Right atrium auricular region (tissue), 2 donors: ENCODE measurements around the gene TOMM22. TPM values are rescaled to one million over a fixed set of nuclear protein-coding genes. Genes with fewer than 3 reads are reported as not detected.

Experiments used
- DNase-seq: peaks from one replicate; pipeline ENCODE4 v3.0.0-alpha.2; 2019; ENCODE audit warnings: low spot score
- H3K27ac ChIP-seq, 2 donors: fragments of 200-600 bp; sonication (generic); 1 replicate in 1 of 2; 2 replicates in 1 of 2; pipeline ENCODE4 v1.5.1; 2016 to 2019
- H3K27me3 ChIP-seq, 2 donors: fragments of 200-600 bp; sonication (generic); one replicate each; pipeline versions ENCODE4 v1.5.1 to v1.6.0; 2017 to 2019
- H3K36me3 ChIP-seq: fragments of 200-600 bp; sonication (generic); one replicate; pipeline ENCODE4 v1.5.1; 2016
- H3K4me1 ChIP-seq, 2 donors: fragments of 200-600 bp; sonication (generic); one replicate each; pipeline versions ENCODE4 v1.5.1 to v1.6.0; 2017 to 2019
- H3K4me3 ChIP-seq, 2 donors: fragments of 200-600 bp; sonication (generic); 1 replicate in 1 of 2; 2 replicates in 1 of 2; pipeline ENCODE4 v1.5.1; 2017 to 2019; ENCODE audit warnings: mild to moderate bottlenecking in 1 of 2, moderate library complexity in 1 of 2
- H3K9me3 ChIP-seq, 2 donors: fragments of 200-600 bp; sonication (generic); one replicate each; pipeline ENCODE4 v1.5.1; 2019
- total RNA-seq, 2 donors: library from RNA; depleted of rRNA; stranded (reverse); fragments of >200 nt; gene quantifications; one replicate each; pipeline ENCODE4 v1.1.0, GENCODE V29; 2016
- TF ChIP-seq, protein P1 (sequence below), 2 donors: fragments of 200-600 bp; sonication (generic); IDR thresholded peaks; one replicate each; pipeline ENCODE4 v1.5.1; 2019; ENCODE audit warnings: antibody characterized with exemption in 2 of 2

Gene TOMM22
- total RNA-seq, 2 donors from 2014 or later = 36.9 to 42.5 TPM

DNA sequence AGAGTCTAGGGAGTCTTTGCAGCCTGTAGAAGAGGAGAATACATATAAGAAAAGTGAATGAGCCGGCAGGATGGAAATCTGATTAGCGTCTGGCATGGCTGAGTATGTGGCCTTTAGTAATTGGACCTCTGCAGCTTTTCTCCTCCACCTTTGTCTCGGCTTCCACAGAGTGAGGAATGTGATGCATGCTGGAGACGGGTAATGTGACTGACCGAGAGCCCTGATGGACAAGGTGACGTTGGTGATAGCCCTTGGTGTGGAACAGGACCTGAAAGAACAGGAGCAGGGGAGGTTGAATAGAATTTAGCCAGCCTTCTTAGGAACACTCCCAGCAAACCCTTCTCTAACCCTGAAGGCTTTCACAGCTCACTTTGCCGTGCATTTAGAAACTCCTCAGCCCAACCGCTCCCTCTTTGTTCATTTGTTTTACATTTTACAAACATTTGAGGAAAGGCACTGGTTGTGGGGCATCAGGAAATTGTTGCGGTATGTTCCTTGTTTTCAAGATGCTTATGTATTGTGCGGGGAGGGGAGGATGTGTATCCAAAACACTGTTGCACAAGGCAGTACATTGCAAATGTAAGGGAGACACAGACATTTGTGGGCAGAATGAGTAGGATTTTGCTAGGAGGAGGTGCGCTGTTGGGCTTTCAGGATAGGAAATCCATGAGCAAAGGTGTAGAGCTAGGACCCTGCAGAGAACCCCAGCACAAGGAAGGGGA is 30.9 kb downstream of the TOMM22 start:
- Histone ChIP-seq H3K4me3 (no peak overlapping the region), H3K9me3 (no peaks in the 10 kb centered on the region), H3K36me3 (peaks cover 27% of the 10 kb centered on the region), H3K27ac (no peak overlapping the region), H3K27me3 (no peaks in the 10 kb centered on the region), H3K4me1 (peaks cover 0 to 56% of the 10 kb centered on the region in 2 donors)
- no peak for DNase-seq
- TF ChIP-seq, protein P1, sequence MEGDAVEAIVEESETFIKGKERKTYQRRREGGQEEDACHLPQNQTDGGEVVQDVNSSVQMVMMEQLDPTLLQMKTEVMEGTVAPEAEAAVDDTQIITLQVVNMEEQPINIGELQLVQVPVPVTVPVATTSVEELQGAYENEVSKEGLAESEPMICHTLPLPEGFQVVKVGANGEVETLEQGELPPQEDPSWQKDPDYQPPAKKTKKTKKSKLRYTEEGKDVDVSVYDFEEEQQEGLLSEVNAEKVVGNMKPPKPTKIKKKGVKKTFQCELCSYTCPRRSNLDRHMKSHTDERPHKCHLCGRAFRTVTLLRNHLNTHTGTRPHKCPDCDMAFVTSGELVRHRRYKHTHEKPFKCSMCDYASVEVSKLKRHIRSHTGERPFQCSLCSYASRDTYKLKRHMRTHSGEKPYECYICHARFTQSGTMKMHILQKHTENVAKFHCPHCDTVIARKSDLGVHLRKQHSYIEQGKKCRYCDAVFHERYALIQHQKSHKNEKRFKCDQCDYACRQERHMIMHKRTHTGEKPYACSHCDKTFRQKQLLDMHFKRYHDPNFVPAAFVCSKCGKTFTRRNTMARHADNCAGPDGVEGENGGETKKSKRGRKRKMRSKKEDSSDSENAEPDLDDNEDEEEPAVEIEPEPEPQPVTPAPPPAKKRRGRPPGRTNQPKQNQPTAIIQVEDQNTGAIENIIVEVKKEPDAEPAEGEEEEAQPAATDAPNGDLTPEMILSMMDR (IDR thresholded peaks at IDR 0.05) = no peak

DNA sequence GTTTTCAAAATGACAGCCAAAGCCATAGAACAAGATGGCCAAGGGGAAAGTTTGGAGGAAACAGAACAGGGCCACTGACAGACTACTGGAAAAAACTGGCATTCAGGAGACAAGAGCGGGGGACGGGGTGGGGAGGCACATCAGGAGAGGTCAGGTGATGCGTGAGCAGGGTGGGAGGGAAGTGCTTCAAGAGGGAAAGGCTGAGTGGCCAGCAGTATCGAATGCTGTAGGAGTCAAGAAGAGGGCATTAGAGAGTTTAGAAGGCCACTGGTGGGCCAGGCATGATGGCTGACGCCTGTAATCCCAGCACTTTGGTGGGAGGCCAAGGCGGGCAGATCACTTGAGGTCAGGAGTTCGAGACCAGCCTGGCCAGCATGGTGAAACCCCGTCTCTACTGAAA is 32.2 kb downstream of the TOMM22 start:
- DNase-seq = no peak
- Histone ChIP-seq H3K4me3 (no peak overlapping the region), H3K36me3 (peaks cover 27% of the 10 kb centered on the region), H3K27ac (no peak overlapping the region), H3K9me3 (no peaks in the 10 kb centered on the region), H3K27me3 (no peaks in the 10 kb centered on the region), H3K4me1 (peaks cover 0 to 55% of the 10 kb centered on the region in 2 donors)
- TF ChIP-seq, protein P1 (IDR thresholded peaks at IDR 0.05) = no peak

DNA sequence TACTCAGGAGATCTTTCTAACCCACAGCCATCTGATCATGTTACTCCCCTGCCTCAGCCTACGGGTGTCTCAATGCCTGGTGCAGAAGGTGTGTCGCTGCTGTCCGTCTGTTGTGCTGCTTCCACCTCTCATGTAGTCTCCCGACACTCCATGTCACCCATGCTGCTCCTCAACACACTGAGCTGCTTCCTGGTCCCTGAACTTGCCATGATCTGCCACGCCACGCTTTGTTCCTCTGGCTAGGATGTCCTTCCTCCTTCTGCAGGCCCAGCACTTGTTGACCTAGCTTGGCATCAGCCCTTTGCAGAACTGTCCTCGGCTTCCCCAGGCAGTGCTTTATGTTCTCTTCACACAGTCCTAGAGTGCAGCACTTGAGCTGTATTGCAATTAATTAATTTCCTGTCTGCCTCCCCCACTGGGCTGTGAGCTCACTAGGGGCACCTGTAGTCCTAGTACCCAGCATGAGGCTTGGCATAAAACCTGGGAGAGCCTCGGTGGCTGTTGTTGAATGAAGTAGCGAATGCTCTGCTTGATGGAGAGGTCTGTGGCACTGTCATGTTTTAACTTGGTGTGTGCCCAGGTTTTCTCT is 33.5 kb downstream of the TOMM22 start:
- Histone ChIP-seq H3K4me3 (no peak overlapping the region), H3K4me1 (peaks cover 0 to 51% of the 10 kb centered on the region in 2 donors), H3K27ac (no peak overlapping the region), H3K27me3 (no peaks in the 10 kb centered on the region), H3K36me3 (peaks cover 23% of the 10 kb centered on the region), H3K9me3 (no peaks in the 10 kb centered on the region)
- DNase-seq = no peak
- TF ChIP-seq, protein P1 (IDR thresholded peaks at IDR 0.05) = no peak

DNA sequence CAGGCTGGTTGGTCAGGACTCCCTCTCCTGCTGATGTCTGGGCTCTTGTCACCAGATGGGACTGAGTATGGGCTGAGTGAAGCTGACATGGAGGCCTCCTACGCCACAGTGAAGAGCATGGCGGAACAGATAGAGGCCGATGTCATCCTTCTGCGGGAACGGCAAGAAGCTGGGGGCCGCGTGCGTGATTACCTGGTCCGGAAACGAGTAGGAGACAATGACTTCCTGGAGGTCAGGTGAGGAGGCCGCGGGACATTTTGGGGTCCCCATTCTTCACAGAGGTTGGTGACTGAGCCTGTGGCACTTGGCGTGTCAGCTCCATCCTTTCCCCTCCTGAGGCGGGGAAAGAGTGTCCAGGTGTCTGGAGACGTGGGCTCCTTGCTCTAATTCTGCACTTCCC is 34.1 kb downstream of the TOMM22 start:
- no peak overlapping the region for H3K27ac ChIP-seq
- DNase-seq = no peak
- no peaks in the 10 kb centered on the region for H3K9me3 ChIP-seq
- H3K27me3 ChIP-seq = no peaks in the 10 kb centered on the region
- TF ChIP-seq, protein P1 (IDR thresholded peaks at IDR 0.05) = no peak
- peaks cover 28% of the 10 kb centered on the region for H3K36me3 ChIP-seq
- no peak overlapping the region for H3K4me3 ChIP-seq
- peaks cover 0 to 51% of the 10 kb centered on the region in 2 donors for H3K4me1 ChIP-seq

DNA sequence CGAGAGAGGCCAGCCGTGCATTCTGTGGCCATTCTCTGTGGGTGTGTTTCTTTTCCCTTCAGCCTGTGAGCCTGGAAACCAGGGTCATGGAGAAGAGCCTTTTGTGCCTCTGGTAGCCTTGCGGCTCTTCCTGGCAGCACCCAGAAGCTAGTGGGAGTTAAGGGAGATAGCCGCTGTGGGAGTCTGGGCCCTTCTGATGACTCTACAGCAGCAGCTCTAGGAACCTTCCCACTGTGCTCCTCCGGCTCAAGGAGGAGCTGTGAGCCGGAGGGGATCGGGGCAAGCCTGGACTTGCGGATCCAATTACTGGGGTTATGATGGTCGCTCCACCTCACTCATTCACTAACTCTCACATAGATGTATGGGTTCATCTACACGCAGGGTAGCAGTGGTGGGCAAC is 34.5 kb downstream of the TOMM22 start:
- DNase-seq = no peak
- TF ChIP-seq, protein P1 (IDR thresholded peaks at IDR 0.05) = no peak
- Histone ChIP-seq H3K4me1 (peaks cover 0 to 51% of the 10 kb centered on the region in 2 donors), H3K27me3 (no peaks in the 10 kb centered on the region), H3K36me3 (peaks cover 33% of the 10 kb centered on the region), H3K9me3 (no peaks in the 10 kb centered on the region), H3K4me3 (no peak overlapping the region), H3K27ac (no peak overlapping the region)
